Testis (tissue), 2 donors: ENCODE measurements around the gene RIC3.

Experiments used
- CTCF ChIP-seq, 3 experiments: fragments of 450-650 bp in 2 of 3; fragments of 200-600 bp in 1 of 3; sonication (generic) in 1 of 3; IDR thresholded peaks; one replicate each; pipeline ENCODE4 v1.5.1; 2016 to 2019; ENCODE audit warnings: antibody characterized with exemption in 3 of 3, mild to moderate bottlenecking in 2 of 3, moderate library complexity in 1 of 3
- POLR2A ChIP-seq: fragments of 450-650 bp; IDR thresholded peaks from one replicate; pipeline ENCODE4 v1.6.1; 2017; ENCODE audit warnings: antibody characterized with exemption, mild to moderate bottlenecking, moderate library complexity

DNA sequence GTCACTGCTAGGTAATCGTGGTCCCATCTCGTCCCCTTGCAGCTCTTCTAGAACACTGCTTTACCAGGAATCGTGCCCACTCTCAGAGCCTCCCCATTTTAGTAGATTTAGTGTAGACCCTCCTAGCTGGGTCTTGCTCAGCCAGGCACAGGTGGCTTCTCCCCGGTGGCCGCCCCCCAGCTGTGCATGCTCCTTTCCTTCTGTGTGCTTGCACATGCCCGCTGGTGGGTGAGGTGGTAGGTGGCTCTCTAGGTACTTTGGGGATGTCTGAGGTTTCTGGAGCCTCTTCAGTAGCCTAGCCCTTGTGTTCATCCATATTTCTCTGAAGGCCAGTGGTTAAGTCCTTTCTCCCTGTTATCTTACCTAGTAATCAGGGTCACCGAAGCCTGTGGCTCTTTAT, 82.3 kb downstream of the RIC3 start:
- TF ChIP-seq CTCF (IDR thresholded peaks at IDR 0.05) (no peak), POLR2A (no peak)
